Measurements from ENCODE around the gene FILIP1L. TPM values are rescaled to one million over a fixed set of nuclear protein-coding genes. Genes with fewer than 3 reads are reported as not detected.

The FILIP1L gene
- total RNA-seq, 1 donor from 2014 or later, result 48.5 TPM

DNA sequence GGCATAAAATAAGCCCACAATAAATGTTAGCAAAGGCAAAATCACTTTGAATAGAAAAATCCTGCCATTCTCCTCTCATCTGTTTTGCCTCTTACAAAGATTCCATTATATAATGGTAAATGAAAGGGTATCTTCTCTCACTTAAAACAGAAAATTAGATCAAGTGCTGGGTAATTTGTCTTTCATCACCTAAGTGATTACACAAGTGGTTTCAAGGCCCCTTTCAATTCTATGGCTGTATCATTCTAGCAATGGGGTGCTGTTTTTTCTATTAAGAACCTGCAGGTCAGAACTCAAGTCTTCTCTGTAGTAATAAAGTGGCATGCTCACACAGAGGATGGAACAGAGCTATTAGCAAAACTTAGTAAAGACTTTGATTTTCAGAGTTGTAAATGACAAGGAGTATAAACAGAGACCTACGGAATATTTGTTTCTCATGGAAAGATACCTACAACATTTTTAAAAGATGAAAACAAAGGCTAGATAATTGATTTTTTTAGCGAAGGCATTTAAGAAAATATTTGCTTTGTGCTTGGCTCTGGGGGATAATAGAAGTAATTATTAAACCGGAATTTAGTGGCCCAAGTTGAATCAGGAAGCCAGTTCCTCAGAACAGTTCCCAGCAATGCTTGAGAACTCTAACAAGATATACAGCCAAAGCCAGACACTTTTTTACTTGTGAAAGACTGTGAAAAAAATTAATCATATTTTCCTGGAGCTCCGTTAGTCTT, 159.2 kb downstream of the FILIP1L start:
- no peak for DNase-seq (ENCODE audit: low spot score)

DNA sequence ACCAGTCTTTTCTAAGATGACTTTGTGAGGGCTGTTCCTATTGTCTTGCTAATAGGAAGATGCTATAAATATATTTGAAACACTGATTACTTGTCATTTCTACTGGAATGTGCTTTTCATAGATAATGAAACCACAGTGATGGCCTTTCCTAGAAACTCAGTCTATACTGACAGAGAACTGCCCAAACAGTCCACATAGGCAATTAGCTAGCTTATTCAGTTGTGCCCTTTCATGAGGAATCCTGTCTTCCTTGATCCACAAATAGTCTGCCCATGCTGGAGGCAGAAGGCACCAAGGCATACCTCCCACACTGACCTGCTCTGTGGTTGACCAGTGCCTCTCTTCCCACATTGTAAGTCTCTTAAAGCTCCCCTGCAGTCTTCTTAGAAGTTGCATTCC, 160.7 kb downstream of the FILIP1L start:
- DNase-seq (ENCODE audit: low spot score), result no peak

DNA sequence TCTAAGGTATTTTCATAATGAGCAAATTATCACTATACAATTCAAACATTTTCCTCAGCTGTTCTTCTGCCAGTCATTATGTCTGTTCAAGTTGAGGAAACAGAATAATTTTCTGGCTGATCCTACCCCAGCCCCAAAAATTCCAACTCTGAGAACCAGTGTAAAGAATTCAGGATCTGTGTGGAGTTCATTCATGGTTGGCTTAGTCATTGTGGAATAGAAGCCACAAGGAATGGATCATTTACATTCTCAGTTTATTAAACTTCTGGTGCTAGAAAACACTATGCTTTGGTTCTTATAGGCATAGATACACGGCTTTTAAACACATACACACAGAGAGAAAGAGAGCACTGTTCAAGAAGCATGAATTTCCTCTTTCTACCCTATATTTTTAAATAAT, 162.0 kb downstream of the FILIP1L start:
- DNase-seq (ENCODE audit: low spot score), result no peak

DNA sequence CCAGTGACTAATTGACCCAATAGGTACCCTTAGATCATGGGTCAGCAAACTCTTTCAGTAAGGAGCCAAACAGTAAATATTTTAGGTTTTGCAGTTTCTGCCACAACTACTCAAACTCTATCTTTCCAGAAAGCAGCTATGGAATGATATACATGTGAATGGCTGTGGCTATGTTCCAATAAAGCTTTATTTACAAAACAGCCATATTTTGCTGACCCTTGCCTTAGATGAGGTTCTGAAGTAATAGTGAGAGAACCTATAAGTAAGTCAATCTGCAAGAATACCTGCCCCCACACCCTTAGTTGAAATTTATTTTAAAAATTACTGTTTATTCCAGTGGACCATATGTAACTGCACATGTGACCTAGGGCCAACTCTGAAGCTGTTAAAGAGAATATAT, 162.6 kb downstream of the FILIP1L start:
- no peak for DNase-seq (ENCODE audit: low spot score)

DNA sequence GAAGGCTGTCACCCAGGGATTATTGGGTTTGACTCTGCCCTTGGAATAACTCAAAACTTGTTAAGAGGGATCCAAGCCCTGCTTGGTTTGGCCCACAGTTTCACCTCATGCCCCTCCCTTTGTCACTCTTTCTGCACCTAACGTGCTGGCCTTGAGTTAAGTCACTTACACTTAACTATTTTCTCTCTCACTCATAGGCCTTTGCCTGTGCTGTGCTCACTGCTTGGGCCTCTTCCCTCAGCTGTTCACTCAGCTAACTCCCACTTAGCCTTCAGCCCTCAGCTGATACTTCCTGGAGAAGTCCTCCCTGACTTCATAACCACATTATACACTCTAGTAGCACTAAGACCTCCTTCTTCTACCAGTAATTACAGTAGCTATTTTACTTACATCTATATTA, 163.4 kb downstream of the FILIP1L start:
- no peak for DNase-seq (ENCODE audit: low spot score)

DNA sequence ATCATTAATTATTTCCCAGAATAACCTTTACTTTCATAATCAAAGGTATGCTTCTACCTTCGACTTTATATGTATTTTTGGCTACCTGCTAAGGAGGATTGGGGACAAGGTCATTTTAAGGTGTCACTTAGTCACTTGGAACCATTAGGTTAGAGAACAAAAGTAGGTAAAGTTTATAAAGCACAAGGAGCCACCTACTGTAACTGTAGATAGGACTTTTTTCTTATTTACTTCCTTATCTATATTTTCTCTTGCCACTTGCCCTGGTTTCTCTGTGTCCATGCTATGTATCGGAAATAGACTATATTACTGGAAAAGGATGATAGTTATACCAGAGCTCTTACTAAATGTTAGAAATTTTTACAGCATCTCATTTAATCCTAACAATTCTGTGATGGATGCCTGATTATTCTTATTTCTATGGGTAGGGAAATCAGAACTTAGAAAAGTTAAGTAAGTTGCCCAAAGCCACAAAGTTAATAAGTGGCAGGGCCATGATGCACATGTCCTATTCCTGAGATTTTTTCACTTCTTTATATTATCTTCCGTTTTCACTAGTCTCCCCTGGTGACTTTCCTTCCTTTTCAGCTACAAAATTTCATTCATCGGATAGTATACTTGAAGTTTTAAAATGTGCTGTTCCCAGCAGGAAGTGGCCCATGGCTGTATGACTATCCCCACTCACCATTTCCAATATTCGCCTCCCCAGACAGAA, 164.2 kb downstream of the FILIP1L start:
- DNase-seq (ENCODE audit: low spot score), result no peak

DNA sequence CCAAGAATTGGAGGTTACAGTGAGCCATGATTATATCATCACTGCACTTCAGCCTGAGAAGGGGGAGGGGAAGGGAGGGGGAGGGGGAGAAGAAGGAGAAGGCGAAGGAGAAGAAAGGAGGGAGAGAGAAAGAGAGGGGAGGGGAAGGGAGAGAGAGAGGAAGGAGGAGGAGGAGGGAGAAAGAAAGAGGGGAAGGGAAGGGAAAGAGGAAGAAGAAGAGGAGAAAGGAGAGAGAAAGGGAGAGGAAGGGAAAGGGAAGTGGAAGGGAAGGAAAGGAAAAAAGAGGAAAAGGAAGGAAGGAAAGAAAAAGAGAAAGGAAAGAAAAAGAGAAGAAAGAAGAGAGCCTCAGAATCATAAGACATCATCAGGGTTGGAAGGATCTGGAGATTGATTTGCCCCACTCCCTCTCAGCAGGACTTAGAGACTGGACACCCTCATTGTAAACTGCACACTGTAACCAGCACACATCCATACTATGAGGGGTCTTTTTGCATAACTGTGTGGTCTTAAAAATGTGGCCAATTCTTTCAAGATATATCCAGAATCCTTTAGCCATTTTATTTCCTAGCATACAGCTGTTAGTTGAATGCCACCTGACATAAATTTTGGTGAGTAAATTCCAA, 165.7 kb downstream of the FILIP1L start:
- DNase-seq (ENCODE audit: low spot score), result no peak

DNA sequence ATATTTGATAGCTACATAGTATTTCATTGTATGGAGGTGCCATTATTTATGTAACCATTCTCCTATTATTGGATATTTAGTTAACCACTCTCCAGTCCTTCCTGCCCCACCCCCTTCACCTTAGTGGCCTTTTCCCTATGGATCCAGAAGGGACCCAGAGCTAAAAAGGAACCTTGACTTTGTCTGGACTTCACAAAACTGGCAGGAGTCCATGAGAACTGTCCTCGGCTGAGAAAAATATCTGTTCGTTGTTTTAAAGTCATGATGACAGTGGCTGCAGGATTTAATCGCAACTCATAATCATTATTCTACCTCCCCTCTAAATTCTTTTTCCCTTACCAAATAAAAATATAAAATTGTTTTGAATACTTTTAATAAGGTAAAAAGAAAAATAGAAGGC, 166.9 kb downstream of the FILIP1L start:
- DNase-seq (ENCODE audit: low spot score), result no peak

DNA sequence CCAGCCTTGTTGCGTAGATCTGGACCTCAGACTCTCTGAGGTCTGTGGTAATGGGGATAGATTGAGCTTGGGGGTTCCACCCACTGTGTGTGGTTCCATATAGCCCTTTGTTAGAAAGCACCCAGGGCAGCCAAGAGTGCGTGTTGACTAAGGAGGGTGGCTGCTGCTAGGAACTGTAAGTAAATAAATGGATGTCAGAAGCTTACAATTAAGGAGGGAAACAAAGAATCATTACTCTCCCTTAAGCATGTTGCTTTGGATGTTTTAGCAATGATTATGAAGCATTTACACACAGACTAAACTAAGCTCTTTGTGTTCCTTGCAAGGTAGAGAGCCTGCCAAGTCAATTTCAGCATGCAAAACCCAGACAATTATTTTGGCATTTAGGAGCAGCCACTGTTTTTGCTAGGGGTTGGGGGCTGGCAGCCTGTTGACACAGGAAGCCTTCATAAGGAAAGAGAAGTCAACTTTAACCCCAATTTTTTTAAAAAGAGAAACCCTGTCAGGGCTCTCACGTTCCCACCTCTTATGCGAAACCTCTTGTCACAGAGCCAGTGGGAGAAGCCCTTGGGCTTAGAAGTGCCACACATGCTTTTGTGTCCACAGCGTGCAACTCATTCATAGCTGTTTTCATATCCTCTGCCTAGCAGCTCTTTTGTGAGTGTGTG, 168.8 kb downstream of the FILIP1L start:
- DNase-seq (ENCODE audit: low spot score), result no peak

DNA sequence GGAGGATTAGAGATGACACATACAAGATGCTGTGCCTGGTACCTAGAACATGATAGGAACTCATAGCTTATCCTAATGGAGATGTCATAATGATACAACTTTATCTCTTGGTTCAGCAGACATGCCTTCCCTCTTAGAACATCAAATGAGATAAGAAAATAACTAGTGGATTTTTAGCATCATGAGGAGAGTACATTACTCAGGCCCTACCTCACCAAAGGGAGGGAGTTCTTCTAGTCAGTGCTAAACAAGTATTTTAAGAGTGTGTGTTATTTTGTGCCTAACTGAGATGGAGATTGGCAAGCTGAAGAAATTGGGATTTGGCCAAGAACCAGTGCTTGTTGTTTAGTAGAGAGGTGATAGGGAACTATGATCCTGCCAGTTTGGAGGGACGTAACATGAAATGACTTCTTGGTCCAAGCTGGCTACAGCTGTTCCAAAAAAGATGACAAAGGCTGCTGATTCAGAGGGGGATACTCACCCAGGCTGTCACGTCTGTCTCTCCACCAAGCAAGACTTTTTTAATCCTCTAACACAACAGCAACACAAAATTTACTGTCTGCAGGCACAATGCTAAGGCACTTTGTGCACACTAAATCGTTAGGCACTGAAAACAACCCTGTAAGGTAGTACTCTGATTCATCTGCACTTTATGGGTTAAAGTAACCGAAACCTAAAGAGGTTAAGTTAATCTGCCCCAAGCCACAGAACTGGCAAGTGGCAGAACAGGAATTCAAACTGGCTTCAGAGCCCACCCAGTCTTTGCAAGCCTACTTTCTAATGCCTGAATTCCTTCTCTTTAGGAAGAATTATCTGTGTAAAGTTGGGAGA, 170.2 kb downstream of the FILIP1L start:
- DNase-seq (ENCODE audit: low spot score), result no peak

DNA sequence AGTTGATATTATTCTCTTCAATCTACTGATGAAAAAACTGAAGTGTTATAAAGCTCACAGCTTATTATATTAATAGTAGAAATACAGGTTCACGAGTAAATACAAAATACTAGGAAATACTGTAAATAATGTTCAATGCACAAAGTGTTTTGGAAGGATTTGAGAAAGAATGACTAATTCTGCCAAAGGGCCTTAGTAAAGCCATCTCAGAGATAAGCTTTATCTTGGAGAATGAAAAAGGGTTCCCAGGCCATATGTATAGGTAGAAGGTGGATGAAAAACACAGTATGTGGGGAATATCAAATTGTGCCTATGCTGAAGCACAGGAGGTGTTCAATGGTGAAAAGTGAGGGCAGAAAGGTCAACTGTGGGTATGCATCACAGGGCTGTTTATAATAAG, 173.1 kb downstream of the FILIP1L start:
- no peak for DNase-seq (ENCODE audit: low spot score)

DNA sequence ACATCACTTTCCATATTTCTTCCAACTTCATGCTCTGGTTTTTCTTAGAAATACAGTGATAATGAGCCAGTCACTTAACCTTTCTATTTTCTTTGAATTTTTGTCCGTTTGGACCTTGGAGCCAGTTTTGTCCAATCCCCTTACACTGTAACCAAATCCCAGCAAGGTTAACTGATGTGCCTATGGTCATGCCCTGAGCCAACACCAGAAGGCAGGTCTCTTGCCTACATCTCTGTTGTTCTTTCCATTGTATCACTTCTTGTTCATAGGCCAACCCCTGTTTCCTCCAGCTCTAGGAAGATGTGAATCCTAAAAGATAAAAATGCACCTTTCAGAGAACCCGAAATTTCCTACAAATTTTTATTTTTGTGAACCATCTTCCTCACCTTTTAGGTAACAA, 174.0 kb downstream of the FILIP1L start:
- no peak for DNase-seq (ENCODE audit: low spot score)

DNA sequence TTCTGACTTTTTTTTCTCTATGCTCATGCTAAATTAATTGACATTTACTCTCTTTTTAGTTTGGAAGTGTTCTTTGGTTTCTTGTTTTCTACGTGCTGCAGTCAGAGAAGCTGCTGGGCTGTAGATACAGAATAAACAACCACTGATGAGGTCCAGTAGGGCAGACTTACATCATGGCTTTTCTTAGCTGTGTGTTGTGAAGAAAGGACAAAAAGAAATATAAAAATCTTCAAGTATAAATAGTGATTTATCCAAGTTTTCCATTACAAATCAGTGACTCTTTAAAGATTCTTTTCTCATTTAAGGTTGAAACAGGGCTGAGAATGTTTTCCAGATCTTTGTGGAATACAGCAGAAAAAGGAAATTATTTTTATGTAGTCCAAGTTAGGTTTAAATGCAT, 174.4 kb downstream of the FILIP1L start:
- no peak for DNase-seq (ENCODE audit: low spot score)

DNA sequence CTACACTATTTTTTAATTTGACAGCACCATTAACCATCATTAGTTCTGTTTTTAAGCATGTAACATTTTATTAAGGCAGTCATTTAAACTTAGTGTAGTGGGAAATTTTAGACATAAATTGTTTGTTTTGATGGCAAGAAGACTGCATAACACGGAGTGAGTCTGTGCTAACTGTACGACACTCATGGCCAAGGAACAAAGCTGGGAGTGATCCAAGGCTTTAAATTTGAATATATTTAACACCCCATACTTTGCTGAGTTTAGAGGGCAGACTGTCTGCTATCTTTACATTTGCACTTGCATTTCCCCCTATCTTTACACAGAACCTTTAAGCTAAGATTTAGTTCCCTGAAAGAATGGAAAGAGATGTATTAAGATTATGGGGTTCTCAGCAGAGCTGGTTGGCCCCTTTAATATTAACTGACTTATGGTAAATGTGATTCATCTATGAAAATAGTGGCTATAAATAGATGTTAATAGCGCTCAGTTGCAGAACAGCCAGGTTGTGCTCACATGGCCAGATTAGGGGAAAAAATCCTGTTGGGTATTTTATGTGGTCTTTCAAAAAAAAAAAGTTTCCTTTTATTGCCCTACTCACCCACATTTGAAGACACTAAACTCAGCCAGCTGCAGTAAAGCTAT, 175.9 kb downstream of the FILIP1L start:
- no peak for DNase-seq (ENCODE audit: low spot score)

DNA sequence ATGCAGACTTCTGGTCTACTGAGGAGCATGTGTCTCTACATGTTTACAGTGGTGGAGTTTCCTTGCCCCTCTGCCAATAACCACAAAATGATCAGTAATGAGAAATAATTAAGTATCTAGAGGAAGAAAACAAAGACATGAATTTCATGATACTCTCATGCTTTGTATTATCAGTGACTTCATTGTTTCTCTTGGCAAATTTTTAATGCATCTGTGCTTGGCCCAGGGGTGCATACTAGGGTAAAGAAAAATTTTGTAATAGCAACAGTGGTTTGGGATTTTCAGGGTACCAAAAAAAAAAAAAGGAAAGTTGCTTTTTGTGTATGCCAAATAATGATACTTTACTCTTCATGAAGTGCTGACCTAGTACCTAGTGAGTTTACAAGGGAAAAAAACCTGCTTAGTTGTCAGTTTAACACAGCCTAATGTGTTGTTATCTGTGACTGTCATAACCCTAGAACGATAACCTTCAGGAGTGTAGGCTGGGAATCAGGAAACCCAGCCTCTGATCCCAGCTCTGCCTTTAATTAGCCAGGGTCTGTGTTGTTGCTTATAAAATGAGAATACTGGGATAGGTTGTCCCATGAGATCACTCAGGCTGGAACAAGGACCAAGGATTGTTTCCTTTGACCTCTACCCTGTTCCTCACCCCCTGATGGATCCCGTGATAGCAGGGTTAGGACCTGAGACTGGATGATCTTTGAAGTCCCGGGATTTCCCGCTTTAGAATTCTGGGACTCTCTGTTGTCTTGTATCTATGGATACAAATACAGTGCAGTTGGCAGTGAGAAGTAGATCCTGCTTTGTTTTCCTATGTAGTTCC, 179.1 kb downstream of the FILIP1L start:
- no peak for DNase-seq (ENCODE audit: low spot score)

DNA sequence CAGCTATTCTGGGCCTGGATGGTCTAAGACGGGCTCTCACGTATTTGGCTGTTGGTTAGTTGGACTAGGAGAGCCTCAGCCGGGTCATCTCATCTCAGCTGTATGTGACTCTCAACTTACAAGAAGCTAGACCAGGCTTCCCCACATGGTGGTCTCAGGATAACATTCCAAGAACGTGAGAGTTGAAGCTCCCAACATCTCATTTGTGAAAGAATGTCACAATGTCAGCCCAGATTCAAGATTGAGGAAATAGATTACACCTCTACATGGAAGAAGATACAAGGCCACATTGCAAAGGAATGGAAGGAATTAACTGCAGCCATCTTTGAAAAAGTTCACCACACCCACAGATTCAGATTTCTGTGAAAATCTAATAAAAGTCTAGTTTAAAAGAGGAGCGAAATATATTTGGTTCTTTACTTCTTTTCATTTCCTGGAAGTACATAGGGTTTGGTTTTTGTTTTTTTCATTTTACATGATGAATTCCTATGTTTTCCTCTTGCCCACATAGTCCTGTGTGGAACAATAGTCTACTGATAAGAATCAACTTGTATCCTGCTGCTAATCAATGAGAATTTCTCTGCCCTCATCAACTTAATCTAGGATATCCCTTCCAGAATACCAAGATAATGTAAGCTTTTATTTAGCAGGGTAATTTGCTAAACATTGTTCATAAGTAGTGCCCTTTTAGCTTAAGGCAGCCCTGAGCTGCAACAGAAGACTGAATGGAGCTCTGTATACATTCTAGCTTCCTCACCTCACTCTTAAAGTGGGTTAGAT, 180.1 kb downstream of the FILIP1L start:
- DNase-seq (ENCODE audit: low spot score), result no peak

DNA sequence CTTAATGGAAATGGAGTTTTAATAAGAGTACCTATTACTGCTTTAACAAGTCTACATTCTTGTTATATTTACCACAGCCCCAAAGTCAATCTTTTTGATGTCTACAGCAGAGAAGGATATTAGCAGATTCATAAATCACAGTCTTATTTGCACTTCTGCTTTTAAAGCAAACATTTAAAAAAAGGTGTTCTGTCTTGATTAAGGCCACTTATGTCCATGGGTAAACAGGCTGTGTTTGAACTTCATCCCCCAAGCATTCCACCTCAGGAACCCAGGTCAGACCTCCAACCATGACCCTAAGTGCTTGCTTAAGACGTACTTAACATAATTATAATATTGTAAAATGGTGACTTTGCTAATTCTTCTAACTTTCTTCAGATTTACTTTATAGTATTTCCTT, 183.2 kb downstream of the FILIP1L start:
- no peak for DNase-seq (ENCODE audit: low spot score)

DNA sequence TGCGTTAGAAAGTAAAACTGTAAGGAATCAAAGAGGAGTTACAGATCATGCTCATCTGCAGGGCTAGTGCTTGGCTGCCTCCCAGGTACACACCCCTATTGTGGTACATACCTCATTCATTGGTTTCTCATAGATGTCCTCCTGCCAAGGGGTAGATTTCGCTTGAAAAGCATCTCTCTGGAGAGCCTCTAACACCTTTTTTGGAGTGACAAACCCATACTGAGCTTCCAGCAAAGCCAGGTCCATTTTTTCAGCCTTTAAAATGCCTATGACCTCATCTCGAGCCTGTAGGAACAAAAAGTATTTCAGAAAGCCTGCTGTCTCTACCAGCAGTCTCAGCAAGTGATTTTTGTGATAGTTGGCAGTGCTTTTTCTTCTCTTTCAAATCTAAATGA, 184.6 kb downstream of the FILIP1L start:
- DNase-seq (ENCODE audit: low spot score), result no peak

Data from mesenteric fat pad (tissue), 1 donor.